Smooth muscle cell (in vitro differentiated cells): ENCODE data around the gene PTGR3. TPM values are rescaled to one million over a fixed set of nuclear protein-coding genes. Genes with fewer than 3 reads are reported as not detected.
A peak's percentile ranks its signal among the peaks of the same experiment; 100 is the strongest.

ENCODE experiments used
- DNase-seq: peaks from one replicate; lab custom pipeline; 2025; ENCODE audit not compliant: unreplicated experiment; lab: John Stamatoyannopoulos, UW
- H2AFZ ChIP-seq: fragments of 200-600 bp; sonication (generic); 2 replicates; pipeline ENCODE4 v1.6.0; 2016; ENCODE audit warnings: antibody characterized with exemption, low read depth, mild to moderate bottlenecking
- H3F3A ChIP-seq: fragments of 200-600 bp; sonication (generic); 2 replicates; pipeline ENCODE4 v1.6.0; 2017; ENCODE audit warnings: antibody characterized with exemption, low read depth
- H3K27ac ChIP-seq: fragments of 200-600 bp; sonication (generic); 2 replicates; pipeline ENCODE4 v1.5.1; 2016; ENCODE audit warnings: low read depth, mild to moderate bottlenecking
- H3K27me3 ChIP-seq: fragments of 200-600 bp; sonication (generic); 2 replicates; pipeline ENCODE4 v1.6.1; 2016; ENCODE audit warnings: low read depth, mild to moderate bottlenecking
- H3K36me3 ChIP-seq: fragments of 200-600 bp; sonication (generic); 2 replicates; pipeline ENCODE4 v1.5.1; 2016; ENCODE audit warnings: low read depth
- H3K4me1 ChIP-seq: fragments of 200-600 bp; sonication (generic); 2 replicates; pipeline ENCODE4 v1.5.1; 2016; ENCODE audit warnings: low read depth
- H3K4me2 ChIP-seq: fragments of 200-600 bp; sonication (generic); 2 replicates; pipeline ENCODE4 v1.6.0; 2016; ENCODE audit warnings: mild to moderate bottlenecking
- H3K4me3 ChIP-seq: fragments of 200-600 bp; sonication (generic); 2 replicates; pipeline ENCODE4 v1.5.1; 2016; ENCODE audit warnings: mild to moderate bottlenecking
- H3K79me2 ChIP-seq: fragments of 200-600 bp; sonication (generic); 2 replicates; pipeline ENCODE4 v1.6.0; 2016; ENCODE audit warnings: low read depth, mild to moderate bottlenecking
- H3K9ac ChIP-seq: fragments of 200-600 bp; sonication (generic); 2 replicates; pipeline ENCODE4 v1.6.0; 2016; ENCODE audit warnings: low read depth
- H3K9me3 ChIP-seq: fragments of 200-600 bp; sonication (generic); replicated peaks from 2 replicates; pipeline ENCODE4 v1.5.1; 2016; ENCODE audit warnings: low read depth
- H4K20me1 ChIP-seq: fragments of 200-600 bp; sonication (generic); 2 replicates; pipeline ENCODE4 v1.6.0; 2016; ENCODE audit warnings: low read depth
- WGBS: methylation state at CpG from one replicate; pipeline ENCODE4 v1.1.7; 2016; ENCODE audit warnings: low lambda C conversion rate; 5-methylcytosine and 5-hydroxymethylcytosine counted together
- polyA plus RNA-seq: library from polyadenylated mRNA; unstranded; fragments of >200 nt; fragmentation: Nextera tagmentation; extraction: Ambion mirVana; gene quantifications from 2 replicates; pipeline ENCODE4 v1.2.1, GENCODE V29; 2016
- total RNA-seq: library from RNA; depleted of rRNA; stranded (reverse); fragments of >200 nt; gene quantifications from 2 replicates; pipeline ENCODE4 v1.2.3, GENCODE V29; 2014
- TF ChIP-seq, protein P1 (sequence below): fragments of 200-600 bp; sonication (generic); IDR thresholded peaks from 2 replicates; pipeline ENCODE4 v1.5.1; 2017; ENCODE audit warnings: borderline replicate concordance, mild to moderate bottlenecking, antibody characterized with exemption; ENCODE audit not compliant: insufficient read depth, poor library complexity, severe bottlenecking

Gene PTGR3
- total and polyA plus RNA-seq, 2 experiments from 2014 or later, result 29.6 to 35.0 TPM

DNA sequence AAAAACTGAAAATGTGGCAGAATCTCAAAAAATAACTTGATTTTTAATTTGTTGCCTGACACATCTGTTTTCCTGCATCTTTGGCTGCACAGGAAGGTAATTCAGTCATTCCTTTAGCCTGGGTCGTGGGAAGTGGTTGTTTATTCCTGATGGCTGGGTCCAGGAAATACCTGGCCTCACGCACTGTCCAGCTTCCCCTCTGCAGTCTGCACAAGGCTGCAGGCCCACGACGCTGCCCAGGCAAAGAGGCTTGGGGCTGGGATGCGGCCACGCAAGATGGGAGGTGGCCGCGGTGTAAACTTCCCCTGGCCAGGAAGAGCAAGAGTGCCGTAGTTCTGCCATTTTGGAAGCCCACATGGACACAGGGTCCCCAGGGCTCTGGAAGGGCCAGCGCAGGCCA, 29.8 kb upstream of the PTGR3 start:
- no peak overlapping the region for H2AFZ ChIP-seq
- DNase-seq, result no peak
- no peak overlapping the region for H3K27ac ChIP-seq
- H3F3A ChIP-seq, result no peaks in the 10 kb centered on the region
- H3K9me3 ChIP-seq, result no peaks in the 10 kb centered on the region
- peaks cover 79% of the 10 kb centered on the region for H4K20me1 ChIP-seq
- H3K79me2 ChIP-seq, result peaks cover 100% of the 10 kb centered on the region
- no peaks in the 10 kb centered on the region for H3K36me3 ChIP-seq
- WGBS, result 99% methylated on average over 10 of the region's 10 CpGs
- H3K27me3 ChIP-seq, result no peaks in the 10 kb centered on the region
- TF ChIP-seq, protein P1, sequence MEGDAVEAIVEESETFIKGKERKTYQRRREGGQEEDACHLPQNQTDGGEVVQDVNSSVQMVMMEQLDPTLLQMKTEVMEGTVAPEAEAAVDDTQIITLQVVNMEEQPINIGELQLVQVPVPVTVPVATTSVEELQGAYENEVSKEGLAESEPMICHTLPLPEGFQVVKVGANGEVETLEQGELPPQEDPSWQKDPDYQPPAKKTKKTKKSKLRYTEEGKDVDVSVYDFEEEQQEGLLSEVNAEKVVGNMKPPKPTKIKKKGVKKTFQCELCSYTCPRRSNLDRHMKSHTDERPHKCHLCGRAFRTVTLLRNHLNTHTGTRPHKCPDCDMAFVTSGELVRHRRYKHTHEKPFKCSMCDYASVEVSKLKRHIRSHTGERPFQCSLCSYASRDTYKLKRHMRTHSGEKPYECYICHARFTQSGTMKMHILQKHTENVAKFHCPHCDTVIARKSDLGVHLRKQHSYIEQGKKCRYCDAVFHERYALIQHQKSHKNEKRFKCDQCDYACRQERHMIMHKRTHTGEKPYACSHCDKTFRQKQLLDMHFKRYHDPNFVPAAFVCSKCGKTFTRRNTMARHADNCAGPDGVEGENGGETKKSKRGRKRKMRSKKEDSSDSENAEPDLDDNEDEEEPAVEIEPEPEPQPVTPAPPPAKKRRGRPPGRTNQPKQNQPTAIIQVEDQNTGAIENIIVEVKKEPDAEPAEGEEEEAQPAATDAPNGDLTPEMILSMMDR, result no peak
- H3K9ac ChIP-seq, result no peak overlapping the region
- H3K4me1 ChIP-seq, result no peaks in the 10 kb centered on the region
- no peak overlapping the region for H3K4me2 ChIP-seq
- no peak overlapping the region for H3K4me3 ChIP-seq

DNA sequence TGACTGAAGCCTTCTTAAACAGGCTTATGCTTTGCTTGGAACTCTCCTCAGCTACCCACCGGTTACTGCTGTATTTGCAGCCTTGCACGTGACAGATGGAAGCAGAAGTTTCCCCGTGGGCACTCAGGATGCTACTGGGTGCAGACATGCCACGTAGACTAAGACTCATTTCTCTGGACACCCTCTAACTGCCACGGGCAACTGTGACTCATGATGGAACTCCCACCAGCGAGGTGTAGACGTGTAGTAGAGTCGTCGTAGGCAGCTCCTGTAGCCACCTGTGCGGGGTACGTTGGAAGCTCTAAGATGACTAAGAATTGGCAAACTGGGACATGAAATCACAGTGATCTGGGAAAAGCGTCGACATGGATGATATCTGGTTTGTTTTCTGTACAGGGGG, 29.2 kb upstream of the PTGR3 start:
- H3K9me3 ChIP-seq, result no peaks in the 10 kb centered on the region
- WGBS, result 71% methylated on average over 13 of the region's 13 CpGs
- peaks cover 79% of the 10 kb centered on the region for H4K20me1 ChIP-seq
- peak overlapping the region; percentile 1 for H3K27ac ChIP-seq
- no peak overlapping the region for H3K4me2 ChIP-seq
- no peak overlapping the region for H3K4me3 ChIP-seq
- peaks cover 100% of the 10 kb centered on the region for H3K79me2 ChIP-seq
- no peak for DNase-seq
- H3F3A ChIP-seq, result no peaks in the 10 kb centered on the region
- no peaks in the 10 kb centered on the region for H3K27me3 ChIP-seq
- H3K36me3 ChIP-seq, result no peaks in the 10 kb centered on the region
- no peak overlapping the region for H3K9ac ChIP-seq
- TF ChIP-seq, protein P1, result no peak
- no peaks in the 10 kb centered on the region for H3K4me1 ChIP-seq
- no peak overlapping the region for H2AFZ ChIP-seq

DNA sequence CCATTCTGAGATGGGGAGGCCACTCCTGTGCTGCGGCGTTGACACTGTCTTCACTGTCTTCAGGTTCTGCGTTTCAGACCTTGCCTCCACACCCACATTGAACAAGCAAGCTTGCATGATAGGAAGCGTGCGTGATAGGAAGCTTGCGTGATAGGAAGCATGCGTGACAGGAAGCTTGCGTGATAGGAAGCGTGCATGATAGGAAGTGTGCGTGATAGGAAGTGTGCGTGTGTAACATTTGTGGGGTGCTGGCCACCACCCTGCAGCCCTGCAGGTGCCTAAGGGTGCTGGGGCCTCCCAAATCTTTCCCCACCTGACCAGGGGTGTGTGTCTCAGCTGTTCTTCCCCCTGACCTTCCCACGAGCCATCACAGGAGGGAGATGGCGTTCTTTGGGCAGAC, 27.0 kb upstream of the PTGR3 start:
- Histone ChIP-seq H3F3A (no peaks in the 10 kb centered on the region), H3K9me3 (no peaks in the 10 kb centered on the region), H3K4me1 (no peaks in the 10 kb centered on the region), H3K4me3 (no peak overlapping the region), H3K36me3 (no peaks in the 10 kb centered on the region), H3K9ac (no peak overlapping the region), H3K79me2 (peaks cover 100% of the 10 kb centered on the region), H3K27me3 (no peaks in the 10 kb centered on the region), H2AFZ (no peak overlapping the region), H3K27ac (no peak overlapping the region), H4K20me1 (peaks cover 89% of the 10 kb centered on the region), H3K4me2 (no peak overlapping the region)
- 95% methylated on average over 13 of the region's 13 CpGs for WGBS
- DNase-seq, result no peak
- TF ChIP-seq, protein P1, result no peak

DNA sequence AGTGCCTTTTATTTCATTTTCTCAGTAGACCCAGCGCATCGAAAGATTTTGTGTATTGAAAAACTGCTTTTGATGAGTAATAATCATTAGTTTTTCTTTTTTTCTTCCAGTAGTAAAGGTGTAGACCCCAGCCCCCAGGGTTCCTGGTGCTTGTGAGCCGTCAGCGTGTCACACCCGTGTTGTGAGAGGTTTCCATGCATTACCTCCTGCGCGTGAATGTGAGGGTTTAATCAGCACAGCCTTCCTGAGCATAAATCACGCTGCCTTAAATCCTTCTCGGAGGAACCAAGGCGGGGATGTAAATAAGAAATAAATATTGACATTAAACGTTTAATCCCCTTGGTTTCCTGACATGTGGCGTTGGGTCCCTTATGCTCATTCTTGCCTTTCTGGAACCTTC, 26.0 kb upstream of the PTGR3 start:
- Histone ChIP-seq H3K4me3 (no peak overlapping the region), H3K27me3 (no peaks in the 10 kb centered on the region), H3K9me3 (no peaks in the 10 kb centered on the region), H4K20me1 (peaks cover 85% of the 10 kb centered on the region), H3F3A (no peaks in the 10 kb centered on the region), H3K4me2 (no peak overlapping the region), H2AFZ (no peak overlapping the region), H3K9ac (no peak overlapping the region), H3K4me1 (no peaks in the 10 kb centered on the region), H3K36me3 (no peaks in the 10 kb centered on the region), H3K79me2 (peaks cover 100% of the 10 kb centered on the region), H3K27ac (no peak overlapping the region)
- whole genome bisulfite sequencing, result 91% methylated on average over 12 of the region's 12 CpGs
- TF ChIP-seq, protein P1, result no peak
- no peak for DNase-seq
